Ramos (cell line): ENCODE measurements around the gene SEPTIN11.

ENCODE experiments used
- in situ Hi-C: fragments of 300-500 bp; cut with MboI; formaldehyde crosslinking; loops from one replicate; pipeline ENCODE4 v1.14.3; 2022; ENCODE audit warnings: low sequenced_read_pairs; ENCODE audit not compliant: unreplicated experiment

SEPTIN11 gene

DNA sequence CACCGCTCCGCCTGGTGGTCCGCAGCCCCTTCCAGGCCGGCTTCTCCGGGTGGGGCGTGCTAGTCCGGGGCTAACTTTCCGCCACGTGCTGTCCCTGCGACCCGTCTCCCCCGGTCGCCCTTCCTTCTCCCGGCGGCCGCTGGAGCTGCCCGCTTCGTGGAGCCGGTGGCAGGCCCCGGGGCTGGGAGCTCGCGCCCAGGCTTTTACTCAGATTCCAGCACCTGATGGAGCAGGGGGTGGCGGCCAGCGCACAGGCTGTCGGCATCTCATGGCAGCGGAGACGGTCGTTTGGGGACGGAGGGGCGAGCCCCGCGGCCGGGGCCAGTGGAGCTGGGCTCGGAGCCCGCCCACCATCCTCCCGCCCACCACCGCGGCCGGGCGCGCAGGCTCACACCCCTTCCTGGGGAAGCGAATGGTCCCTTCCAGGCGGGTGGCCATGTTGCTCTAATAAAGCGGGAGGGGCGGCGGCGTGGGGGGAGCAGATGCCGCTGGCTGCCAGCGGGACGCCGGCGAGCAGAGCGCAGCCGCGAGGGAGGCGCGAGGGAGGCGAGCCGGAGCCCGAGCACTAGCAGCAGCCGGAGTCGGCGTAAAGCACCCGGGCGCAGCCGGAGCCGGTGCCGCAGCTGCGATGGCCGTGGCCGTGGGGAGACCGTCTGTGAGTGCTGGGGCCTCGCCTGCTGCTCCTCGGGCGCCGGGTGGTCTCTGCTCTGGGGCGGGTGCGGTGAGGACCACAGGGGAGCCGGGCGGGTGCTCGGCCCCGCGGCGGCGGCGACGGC is at the start of gene SEPTIN11:
TSS of gene SEPTIN11 (plus strand) at position 477 of the 776 bp plus-strand sequence. CDS start at position 629, 152 bp downstream.
- in situ Hi-C loops = no loop called here

DNA sequence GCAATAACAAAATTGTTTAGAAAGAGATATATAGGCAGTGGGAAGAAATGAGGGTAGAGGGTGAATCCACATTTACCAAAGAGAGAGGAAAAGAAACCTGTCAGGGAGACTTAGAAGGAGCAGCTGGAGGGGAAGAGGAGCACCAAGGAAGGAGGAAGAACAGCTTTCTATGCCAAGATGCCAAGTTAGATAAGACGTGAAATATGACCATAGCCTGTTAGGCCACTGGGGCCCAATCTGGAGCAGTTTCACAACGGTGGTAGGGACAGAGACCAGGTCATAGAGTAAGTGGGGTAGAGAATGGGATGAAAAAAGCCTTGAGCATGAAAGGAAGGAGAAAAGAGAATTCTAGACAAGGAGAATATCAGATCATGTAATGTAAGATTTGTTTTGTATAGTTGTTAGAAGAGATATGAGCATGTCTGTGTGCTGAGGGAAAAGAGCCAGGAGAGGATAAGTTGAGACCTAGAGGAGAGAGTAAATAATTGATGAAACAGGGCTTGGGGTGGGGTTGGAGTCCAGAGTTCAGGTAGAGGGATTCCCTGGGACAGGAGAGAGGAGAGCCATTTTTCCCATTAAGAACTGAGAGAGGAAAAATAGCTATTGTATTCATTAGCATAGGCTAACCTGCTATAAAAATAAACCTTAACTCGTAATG is 47.2 kb upstream of the SEPTIN11 start:
- in situ Hi-C loops = no loop called here

DNA sequence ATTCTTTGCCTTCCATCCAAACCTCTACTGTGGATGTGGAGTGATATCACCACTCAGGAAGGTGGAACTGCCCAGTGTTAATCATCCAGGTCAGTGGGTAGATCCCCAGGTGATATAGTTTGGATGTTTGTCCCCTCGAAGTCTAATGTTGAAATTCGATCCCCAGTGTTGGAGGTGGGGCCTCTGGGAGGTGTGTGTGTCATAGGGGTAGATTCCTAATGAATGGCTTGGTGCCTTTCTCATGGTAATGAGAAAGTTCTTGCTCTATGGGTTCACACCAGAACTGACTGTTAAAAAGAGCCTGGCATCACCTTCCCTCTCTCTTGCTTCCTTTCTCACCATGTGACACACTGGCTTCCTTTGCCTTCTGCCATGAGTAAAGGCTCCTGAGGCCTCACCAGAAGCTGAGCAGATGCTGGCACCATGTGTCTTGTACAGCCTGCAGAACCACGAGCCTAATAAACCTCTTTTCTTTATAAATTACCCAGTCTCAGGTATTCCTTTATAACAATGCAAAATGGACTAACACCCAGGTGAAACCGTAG is 44.8 kb upstream of the SEPTIN11 start:
- in situ Hi-C loops = no loop called here

DNA sequence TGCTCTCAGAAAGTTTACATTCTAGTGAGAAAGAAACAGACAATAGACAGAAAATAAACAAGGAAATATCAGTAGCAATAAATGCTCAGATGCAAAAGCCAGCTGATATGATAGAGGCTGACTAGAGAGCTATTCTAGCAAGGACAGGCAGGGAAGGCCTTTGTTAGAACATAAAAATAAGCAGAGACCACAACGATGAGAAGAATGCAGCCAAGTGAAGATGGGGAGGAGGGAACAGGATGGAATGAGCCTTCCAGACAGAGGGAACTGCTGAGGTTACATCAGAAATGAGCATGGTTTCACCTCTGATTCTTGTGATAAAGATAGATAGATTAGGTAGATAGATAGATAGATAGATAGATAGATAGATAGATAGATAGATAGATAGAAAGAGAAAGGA is 44.0 kb upstream of the SEPTIN11 start:
- in situ Hi-C loops = no loop called here

DNA sequence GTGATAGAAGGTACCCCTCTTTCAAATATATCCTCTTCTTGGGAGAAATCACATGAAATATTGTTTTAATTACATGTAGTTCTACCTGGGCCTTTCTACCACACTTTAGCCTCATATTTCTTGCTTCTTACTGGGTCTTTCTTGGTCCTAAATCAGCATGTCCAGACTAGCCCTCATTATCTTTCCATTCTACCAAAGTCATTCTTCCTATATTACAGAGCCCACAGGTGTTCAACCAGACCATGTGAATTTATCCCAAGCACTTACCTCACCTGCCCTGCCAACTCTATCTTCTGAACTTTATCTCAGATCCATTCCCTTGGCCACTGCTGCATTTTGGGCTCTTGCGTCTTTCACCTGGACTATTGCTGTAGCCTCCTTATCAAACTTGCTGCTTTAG is 39.8 kb upstream of the SEPTIN11 start:
- in situ Hi-C loops = no loop called here

DNA sequence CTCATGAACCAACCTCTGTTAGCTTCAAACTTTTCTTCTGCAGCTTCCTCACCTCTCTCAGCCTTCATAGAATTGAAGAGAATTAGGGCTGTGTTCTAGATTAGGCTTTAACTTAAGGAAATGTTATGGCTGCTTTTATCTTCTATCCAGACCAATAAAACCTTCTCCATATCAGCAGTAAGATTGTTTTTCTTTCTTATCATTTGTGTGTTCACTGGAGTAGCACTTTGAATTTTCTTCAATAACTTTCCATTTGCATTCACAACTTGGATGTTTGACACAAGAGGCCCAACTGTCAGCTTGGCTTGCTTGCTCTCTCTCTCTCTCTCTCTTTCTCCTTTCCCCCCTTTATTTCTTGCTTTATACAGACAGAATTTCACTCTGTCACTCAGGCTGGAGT is 28.8 kb upstream of the SEPTIN11 start:
- in situ Hi-C loops = no loop called here

DNA sequence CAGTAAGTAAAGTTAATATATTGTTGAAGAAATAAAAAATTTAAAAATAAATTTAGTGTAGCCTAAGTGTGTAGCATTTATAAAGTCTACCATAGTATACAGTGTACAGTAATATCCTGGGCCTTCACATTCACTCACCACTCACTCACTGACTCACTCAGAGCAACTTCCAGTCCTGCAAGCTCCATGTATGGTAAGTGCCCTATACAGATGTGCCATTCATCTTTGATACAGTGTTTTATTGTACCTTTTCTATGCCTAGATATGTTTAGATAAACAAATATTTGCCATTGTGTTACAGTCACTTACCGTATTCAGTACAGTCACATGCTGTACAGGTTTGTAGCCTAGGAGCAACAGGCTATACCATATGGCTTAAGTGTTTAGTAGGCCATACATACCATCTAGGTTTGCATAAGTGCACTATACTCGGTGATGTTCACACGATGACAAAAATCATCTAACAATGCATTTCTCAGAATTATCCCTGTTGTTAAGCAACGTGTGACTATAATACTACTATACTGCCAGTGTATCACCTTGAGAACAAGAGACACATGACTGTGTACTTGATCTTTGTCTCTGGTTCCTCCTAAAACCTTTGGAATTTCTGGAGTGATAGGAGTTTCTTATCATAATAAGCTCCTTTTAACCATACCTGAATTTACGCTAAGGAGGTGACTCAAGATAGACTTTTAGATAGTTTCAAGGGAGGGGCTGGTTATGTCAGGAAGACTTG is 25.8 kb upstream of the SEPTIN11 start:
- in situ Hi-C loops = no loop called here

DNA sequence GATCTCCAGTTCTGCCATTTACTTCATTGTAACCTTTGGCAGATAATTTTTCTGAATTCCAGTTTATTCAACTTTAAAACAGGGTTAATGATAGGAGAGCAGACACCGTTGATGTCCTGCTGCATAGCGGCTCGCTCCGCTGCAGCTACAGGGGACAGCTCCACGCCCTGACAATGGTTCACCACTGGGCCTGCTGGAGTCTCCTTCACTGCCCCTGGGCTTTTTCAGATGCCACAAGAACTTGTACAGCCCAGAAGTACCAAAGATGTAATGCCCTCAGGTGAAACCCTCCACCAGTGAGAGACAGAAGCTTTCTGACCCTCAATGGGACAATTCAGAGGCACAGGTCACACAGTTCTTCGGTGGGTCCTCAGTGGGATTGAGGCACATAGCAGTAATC is 22.7 kb upstream of the SEPTIN11 start:
- in situ Hi-C loops = no loop called here

DNA sequence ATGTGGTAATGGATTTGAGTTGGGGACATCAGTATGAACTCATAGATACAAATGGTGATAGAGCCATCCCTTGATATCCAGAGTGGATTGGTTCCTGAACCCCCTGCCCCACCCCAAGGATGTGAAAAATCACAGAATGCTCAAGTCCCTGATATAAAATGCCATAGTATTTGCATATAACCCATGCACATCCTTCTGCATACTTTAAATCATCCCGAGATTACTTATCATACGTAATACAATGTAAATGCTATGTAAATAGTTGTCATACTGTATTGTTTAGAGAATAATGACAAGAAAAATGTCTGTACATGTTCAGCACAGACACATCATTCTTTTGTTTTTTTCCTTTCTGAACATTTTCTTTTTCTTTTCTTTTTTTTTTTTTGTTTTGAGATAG is 18.9 kb upstream of the SEPTIN11 start:
- in situ Hi-C loops = no loop called here

DNA sequence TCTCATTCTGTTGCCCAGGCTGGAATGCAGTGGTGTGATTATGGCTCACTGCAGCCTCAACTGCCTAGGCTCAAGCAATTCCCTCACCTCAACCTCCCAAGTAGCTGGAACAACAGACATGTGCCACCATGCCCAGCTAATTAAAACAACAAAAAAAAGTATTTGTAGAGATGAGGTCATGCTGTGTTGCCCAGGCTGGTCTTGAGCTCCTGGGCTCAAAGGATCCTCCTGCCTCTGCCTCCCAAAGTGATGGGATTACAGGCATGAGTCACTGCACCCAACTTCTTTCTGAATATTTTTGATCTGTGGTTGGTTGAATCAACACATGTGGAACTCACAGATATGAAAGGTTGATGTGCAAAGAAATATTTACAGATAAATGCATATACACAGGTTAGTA is 18.5 kb upstream of the SEPTIN11 start:
- in situ Hi-C loops = no loop called here

DNA sequence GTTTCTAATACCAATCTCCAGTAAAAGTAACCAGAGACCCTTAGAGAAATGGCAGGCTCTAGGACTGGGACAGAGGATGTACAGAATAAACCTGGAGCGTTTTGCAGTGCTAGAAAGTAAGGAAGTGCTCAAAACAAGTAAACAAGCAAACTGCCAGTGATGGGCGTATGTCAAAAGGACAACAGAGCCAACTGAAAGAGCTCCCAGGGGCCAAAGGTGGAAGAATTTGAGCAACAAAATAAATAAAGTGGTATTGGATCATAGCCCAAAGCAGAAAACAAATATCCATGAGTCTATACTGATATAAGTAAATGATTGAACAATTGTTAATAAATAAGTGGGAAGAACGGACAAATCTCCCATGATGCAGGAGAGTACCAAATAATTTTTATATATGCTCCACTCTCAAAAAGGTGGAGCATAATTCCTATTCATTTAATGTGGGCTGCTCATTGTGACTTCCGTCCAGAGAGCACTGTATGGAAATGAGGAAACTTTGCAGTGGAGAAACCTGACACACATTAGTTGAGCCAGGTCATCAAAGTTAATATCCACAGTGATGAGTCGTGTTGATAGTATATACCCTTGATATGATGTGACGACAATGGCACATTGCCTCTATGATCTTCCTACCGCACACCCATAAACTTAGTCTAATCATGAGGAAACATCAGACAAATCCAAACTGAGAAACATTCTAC is 17.8 kb upstream of the SEPTIN11 start:
- in situ Hi-C loops = no loop called here

DNA sequence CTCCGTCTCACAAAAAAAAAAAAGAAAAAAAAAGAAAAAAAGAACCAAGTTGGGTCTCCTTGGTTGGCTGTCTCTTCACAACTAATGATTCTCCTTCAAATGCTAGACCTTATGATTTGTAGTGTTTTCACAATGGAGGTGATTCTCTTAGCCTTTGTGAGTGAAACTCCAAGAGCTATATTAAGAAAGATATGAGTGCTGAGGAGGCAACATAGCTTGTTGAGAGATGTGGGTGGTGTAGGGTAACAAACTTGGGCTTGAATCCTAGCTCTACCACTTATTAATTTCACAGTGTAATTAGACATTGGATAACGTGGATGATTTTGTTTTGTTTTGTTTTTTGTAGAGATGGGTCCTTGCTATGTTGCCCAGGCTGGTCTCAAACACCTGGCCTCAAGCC is 10.4 kb upstream of the SEPTIN11 start:
- in situ Hi-C loops = no loop called here

DNA sequence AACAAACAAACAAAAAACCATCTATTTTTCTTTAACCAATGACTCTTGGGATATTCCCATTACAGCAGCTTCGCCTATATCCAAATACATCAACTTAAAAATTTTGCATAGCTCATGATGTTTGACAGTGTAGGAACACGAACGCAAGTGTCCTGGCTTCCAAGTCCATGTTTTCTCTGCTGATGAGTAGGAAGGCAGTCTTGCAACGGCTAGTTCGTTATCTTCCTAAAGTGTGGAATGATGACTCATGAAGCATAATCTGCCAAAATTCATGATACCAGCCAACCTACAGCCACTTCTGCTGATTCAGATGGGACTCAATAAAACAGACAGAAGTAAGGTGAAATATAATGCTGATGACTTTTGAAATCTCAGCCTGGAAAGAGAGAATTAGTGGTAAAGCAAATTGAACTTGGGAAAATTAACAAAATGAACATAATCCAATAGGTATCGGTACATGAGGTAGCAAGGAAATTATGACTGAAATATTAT is 6.4 kb upstream of the SEPTIN11 start:
- in situ Hi-C loops = no loop called here

DNA sequence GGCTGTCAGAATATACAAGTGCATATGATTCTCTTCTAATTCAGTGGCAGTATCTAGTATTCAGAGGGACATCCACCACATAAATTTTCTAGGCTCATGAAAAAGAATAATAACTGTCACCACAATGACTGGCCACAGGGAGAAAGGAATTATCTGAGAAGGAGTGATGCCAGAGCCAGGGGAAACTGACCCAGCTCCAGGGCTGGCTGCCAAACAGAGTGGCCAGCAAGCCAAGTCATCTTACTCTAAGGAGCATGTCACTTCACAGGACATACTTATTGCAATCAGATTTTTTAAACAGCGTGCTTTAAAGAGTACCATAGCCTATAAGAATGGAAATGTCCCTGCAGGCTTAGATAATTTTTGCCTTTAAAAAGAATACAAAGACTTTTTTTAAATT is 5.8 kb upstream of the SEPTIN11 start:
- in situ Hi-C loops = no loop called here

DNA sequence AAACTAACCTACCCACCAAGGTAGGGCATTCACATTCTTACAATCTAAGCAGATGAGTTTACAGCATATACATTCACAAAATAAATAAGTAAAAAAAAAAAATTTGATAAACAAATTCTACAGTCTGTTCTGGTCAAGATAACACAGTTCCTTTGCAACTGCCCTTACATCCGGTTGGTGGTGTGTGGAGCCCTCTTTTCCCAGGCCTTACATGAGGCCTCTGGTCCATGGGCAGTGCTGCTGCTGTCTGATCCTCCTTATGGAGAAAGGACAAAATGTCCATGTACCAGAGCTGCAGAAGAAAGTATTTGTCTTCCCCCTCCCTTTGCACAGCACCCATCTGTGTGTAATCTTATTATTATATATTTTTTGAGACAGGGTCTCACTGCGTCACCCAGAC is 2.2 kb upstream of the SEPTIN11 start:
- in situ Hi-C loops = no loop called here

DNA sequence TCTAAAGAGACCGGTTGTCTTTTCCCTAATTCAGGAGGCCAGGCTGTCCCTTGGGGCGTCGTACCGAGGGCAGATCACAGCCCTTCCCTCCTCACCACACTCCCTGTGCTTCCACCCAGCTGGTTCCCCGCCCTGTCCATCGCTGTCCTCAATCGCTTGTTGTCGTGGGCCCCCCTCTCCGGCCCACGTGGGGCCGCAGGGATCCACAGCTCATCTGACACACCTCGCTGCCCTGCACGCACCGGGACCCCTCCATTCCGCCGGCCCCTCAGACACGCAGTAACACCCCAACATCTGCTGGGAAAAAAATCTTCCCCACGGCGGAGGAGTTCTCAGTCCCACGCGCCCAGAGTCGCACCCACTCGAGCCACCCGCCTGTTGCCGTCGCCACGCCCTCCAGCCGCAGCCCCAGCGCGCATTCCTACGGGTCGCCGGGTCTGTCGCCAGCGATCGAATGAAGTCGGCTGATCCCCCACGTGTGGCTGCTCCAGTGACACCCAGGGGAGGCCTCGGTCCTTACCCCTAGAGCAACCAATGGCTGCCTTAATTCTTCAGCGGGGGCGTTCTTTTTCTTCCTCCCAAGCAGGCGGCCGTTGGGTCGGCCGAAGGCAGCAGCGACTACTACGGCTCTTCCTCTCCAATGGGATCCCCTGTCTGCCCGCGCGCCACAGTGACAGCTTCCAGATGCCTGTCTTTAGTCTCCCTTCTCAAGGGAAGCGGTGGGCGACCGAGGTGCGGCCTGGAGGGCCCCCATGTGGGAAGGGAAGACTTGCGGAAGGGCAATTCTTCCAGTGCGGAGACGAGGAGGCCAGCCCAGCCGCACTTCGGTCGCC is 893 bp upstream of the SEPTIN11 start:
- in situ Hi-C loops = no loop called here

DNA sequence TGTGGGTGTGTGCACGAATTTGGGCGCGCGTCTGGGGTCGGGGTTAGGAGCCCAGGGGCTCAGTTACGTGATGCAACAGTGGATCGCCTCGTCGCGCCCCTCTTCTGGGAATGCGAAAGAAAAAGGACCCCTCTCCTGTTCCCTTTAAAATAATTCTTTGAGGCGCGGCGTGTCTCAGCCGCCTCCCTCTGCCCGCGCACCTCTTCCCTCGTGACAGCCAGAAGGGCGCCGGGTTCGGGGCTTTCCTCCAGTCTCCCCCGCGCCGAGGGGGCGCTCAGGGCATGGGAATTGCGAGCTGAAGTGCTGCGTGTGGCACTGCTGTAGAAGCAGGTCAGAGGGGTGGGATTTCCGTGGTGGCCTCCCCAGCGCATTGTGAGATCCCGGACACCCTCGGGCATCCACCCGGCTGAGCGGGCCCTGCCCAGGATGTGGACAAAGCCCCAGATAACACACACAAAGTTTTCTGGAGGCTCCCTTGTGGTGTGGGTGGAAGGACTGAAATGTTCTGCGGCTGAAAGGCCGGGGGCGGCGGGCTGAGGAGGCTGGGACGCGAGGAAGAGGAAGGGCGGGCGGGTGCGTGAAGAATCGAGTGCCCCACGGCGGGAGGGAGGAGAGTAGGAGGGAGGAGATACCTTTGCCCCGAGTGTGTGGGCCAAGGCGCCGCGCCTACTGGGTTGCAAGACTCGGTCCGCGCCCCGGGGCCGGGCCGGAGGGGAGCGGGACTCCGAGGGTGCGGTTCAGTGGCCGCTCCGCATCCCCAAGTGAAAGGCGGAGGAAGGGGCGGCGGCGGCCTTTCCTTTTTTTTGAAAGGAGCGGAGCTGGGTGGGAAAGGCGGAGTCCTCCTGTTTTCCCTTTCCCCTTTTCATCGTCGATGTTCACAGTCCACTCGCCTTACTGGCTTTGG is 752 bp downstream of the SEPTIN11 start:
- in situ Hi-C loops = no loop called here

DNA sequence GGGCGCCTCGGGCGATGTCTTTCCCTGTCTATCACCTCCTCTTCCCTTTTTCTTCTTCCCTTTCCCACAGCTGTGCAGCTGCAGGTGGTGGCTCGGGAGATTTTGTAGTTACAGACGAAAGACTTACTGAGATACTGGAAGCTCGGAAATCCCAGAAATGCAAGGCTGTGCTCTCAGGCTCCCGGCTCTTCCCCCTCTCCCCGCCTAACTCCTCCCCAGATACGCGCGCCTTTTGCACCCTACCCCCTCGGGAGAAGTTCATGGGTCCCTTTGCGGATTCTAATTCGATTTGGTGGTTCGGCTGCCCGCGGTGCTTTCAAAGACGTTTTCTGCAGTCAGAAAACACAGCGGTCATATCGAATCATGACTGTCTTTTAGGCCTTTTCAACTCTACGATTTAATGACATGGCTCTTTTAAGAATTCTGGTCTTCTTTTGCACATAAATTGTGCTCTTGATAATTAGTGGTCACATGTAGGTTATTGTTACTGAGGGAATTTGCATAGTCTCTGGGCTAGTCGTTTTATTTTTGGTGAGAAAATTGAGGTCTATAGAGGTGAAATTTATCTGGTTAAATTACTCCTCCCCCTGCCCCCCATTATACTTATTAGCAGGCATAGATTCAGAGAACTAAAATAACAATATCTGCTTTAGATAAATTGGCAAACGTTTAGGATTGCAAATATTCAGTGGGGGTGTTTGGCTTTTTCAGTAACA is 1.6 kb downstream of the SEPTIN11 start:
- in situ Hi-C loops = no loop called here
